Fibroblast of gingiva (primary cell): ENCODE data around the gene BOD1.
"Not testable (repeated sequence)": the region's sequence is repeated elsewhere in the genome, so short reads cannot be mapped to it uniquely, and the experiment has no call there.

Experiments used
- DNase-seq: peaks from one replicate; pipeline ENCODE4 v3.0.0-alpha.2; 2011; ENCODE audit warnings: low read depth

The BOD1 gene

DNA sequence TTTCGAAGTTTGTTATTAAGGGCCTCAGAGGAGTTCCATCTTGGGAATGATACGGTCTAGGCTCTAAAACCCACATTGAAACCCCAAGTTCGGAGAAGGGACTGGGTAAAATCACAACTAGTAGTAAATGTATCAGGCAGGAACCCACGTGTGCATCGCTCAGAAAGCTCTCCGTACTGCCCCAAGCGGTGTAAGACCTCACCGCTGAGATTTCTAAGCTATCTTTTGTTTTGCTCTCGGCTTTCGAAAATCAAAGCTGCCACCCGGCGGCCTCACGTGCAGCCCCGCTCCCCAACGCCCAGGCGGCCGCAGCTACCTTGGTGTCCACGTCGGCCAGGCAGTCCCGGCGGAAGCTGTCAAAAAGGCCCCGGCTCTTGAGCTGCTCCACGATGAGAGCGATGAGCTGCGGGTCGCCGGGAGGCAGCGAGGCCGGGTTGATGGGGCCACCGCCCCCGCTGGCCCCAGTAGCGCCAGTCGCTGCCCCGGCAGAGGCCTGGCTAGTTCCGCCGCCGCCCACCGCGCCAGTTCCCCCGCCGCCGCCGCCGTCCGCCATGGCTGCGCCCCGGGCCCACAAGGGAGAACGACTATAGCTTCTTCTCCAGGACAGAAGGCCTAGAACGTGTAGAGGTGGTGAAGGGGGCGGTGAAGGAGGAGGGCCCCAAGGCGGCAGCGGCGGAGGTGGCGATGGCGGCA, 420 bp downstream of the BOD1 start:
- peak; percentile 68 for DNase-seq

DNA sequence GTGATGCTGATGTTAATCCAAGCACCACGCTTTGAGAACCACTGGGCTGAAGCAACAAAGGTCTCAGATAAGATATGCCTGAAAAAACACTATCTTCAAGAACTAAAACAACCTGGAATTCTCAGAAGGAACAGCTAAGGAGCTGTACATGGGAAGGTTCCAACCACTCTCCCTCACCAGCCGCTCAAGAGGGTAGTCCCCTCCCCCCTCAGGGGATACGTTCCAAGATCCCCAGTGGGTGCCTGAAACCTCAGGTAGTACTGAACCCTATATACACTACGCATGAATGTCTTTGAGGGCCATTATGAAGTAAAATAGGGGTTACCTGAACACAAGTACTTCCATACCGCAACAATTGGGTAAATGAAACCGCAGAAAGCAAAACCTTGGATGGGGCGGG, 1.9 kb downstream of the BOD1 start:
- DNase-seq, result no peak

DNA sequence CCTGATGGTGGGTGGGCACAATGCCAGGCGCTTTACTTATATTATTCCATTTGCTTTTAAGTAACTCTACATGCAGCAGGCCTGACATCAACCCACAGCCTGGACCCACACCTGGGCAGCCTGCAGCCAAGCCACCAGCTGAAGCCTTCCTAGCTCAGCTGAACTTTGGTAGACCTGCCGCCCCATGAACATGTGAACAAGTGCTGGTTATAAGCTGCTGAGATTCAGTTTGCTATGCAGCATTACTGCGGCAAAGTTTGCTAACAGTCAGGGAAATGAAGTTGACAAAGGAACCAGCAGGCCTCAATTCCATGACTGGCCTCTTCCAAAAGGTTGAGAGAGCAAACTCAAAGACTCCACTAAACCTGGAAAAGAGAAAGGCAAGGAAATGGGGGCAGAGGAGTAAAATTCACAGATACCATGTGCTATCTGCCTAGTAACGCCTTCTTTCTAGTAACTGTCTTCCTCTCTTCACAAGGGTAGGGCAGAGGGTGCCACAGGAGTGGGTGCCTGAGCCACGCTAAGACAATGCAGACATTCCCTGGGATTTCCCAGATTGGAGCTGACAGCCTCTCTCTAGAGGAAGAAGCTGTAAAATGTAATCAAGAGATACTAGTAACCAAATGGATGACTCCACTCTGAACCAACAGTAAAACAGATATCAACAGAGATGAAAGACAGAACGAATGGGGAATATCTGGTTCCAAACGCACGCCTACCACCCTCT, 2.9 kb downstream of the BOD1 start:
- no peak for DNase-seq

DNA sequence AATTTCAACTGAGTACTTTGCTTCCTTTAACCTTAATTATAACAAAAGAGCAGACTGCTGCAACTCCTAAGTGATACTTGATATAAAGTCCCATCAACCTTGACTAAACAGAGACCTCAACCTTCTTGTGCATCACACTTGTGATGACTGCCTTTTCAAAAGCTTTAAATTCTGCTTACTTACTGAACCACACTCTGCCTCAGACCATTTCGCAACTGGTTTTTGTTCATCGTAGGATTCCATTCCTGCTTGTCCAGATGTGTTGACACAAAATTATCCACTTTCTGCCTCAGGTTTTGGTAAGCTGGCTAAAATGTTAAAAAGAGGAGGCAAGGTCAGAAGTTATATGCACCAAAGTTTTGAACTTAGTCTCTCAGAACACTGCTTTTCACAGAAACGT, 3.5 kb downstream of the BOD1 start:
- peak; percentile 64 for DNase-seq

DNA sequence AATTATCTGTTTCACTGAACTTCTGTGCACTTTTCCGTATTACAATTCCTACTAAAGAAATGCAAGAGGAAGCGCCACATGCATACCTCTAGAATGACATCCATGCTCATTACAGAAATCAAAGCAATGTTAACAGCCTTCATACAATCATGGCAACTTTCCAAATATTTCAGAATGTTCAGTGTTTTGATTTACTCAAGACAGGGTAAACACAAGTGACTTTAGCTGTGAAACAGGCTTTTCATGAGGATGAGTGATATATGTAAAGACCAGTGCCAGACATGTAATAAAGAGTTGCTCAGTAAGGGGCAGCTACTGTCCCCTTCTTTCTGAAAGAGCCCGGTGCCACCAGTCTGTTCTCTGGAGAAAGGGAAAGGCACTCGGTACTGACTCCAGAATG, 4.7 kb downstream of the BOD1 start:
- no peak for DNase-seq

DNA sequence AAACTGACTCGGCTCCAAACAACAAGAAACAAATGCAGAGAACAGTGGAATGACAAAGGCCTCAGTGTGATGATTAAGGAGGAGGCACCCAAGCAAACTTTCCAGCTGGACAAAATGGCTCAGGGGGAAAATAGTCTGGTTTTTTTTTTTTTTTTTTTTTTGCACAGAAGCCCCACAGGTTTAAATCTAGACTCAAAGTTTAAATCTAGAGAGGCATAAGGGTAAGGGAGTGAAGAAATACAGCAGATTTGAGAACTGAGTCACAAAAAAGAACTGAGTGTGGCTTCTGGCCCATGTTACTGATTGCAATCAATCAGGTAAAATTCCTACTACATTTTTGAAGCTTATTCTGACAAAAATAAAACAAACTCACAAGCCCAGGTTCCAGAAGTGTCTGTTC, 12.3 kb downstream of the BOD1 start:
- no peak for DNase-seq

DNA sequence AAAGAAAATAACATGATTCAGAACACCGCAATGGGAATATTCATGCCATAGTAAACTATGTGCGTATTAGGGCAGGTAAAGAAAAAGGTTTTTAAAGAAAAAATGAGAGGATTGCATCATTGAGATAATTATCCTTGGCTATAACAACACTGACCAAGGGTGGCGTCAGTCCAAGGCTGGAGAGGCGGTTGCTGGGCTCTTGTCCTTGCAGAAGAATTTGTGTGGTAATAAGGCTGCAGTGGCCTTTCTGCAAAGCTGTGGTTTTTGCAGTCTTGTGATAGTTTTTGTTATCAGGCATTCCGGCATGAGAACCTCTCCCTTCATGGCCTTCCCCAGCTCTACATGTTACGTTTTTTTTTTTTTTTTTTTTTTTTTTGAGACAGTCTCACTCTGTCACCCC, 14.0 kb downstream of the BOD1 start:
- peak; percentile 86 for DNase-seq

DNA sequence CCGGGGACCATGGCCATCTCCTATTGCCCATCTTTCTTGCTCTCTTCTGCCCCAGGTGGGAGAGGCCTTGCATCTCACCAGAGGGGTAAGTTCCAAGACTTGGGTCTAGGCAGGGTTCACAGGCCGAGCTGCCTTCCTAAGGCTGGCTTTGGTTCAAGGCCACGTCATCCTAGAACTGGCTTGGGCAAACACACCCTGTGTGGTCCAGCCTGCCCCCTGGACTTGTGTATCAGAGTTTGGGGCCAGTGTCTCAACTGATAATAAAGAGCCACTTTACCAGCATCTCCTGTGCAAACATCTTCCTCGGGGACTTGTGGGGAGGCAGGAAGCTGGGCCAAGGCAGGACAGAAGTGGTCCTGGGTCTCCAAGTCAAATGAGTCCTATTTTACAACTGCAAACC, 17.8 kb downstream of the BOD1 start:
- DNase-seq, result peak; percentile 28

DNA sequence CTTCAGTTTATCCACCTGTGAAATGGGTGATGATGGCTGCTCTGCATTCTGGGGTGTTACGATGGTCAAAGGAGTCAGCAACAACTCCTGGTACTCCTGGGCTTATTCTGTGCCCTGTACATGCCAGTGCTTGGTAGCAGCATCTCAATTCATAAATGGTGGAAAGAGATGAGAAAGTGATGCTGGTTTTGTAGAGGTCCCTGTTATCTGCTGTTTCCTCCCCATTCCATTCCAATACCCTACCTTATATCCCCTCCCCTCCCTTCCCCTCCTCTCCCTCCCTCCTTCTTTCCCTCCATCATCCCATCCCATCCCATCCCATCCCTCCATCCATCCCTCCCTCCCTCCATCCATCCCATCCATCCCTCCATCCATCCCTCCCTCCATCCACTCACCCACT, 19.1 kb downstream of the BOD1 start:
- no peak for DNase-seq

DNA sequence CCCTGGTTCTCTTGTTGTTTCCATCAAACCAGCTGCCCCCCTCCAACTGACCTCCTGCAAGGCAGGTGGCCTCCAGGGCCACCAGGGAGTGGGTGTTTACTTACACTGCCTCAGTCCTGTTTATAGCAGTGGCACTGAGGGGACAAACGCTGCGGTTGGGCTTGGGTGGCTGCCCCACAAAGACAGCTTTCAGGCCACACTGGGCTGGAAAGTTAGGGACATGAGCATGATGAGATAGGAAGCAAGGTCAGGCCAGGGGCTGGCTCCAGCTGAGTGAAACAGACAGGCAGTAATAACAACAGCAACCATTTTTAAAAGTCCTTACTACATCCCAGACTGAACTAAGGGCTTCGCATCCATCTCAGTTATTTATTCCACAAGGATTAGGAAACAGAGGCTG, 20.6 kb downstream of the BOD1 start:
- DNase-seq, result no peak

DNA sequence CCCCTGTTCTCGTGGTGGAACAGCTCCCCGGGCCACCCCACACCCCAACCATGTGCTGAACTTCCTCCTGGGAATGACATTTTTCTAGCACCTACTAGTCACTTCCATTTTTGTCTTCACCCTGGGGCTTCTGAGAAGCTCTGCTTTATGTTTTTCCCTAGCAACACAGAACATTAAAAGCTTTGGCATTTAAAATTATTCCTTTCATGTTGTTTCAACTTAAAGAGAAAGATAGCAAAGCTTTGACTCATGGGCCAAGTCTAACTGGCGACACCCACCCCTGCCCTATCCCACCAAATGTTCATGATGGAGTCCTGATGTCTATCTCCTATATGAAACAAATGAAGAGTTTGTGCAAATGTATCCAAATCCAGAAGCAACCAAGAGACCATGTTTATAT, 22.4 kb downstream of the BOD1 start:
- DNase-seq, result no peak

DNA sequence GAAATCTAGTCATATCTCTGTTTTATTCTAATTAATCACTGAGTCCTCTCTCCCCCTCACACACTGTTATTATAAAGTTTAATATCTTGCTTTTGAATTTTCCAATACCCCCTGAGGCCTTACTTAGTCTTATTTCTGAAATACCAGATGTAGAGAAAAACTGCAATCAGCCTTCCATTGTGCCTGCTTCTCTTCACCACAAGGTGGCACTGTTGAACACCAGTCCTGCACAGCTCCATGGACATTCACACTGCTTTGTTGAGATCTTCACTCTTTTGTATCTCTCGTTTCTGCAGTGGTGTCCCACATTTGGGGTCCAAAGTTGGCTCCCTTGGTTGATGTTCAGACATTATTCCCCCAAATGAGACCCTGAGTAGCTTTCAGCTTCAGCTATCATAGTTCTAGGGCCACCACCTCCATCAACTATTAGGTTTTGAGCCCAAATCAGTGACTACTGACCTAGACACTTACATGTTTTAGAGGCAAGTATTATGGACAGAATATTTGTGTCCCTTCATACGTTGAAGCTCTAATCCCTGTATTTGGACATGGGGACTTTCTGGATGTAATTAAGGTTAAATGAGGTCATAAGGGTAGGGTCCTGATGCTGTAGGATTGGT, 24.3 kb downstream of the BOD1 start:
- no peak for DNase-seq

DNA sequence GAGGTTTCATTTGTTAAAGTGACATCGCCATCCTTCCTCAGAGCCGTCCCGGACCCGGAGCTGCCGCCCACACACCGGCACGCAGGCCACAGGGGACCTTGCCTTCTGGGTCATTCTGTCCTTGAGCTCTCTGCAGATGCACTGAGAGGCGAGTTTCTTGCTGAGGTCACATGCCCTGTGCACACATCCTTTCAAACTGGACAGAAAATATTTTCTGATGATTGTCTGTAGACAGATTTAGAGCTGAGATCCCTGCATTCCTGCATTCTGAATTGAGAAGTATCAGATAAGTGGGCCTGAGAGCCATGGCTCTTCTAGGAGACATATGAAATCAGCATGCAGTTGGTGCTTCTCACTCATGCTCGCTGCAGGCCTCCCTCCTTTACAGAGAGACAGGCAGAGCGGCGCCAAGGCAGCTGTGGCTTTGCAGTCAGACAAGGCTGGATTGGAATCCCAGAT, 25.4 kb downstream of the BOD1 start:
- no peak for DNase-seq

DNA sequence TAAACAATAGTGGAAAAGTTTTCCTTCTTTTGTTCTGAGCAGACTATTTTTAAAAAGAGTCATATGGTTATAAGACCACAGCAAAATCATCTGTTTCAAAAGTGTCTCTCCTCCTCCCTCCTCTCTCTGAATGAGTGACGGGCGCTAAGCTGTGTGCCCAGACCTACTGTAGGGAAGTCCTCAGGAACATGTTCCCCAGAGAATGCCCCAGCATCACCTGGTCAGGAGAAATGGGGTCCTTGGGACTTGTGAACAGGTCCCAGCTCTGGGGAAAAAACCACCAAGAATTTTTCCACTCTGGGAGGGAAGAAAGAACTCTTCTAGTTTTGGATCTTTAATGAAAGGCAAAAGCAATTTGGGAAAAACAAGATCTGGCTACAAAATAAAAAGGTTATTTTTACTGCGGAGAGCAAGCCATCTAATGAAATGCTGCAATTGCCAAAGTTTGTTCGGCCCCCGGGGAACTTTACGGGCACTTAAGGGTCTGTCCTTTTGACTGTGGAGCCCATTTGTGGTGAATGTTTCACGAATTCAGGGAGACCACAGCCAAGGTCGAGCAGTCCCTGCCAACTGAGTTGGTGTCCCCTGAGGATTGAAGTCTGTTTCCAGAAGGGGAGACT, 25.9 kb downstream of the BOD1 start:
- no peak for DNase-seq

DNA sequence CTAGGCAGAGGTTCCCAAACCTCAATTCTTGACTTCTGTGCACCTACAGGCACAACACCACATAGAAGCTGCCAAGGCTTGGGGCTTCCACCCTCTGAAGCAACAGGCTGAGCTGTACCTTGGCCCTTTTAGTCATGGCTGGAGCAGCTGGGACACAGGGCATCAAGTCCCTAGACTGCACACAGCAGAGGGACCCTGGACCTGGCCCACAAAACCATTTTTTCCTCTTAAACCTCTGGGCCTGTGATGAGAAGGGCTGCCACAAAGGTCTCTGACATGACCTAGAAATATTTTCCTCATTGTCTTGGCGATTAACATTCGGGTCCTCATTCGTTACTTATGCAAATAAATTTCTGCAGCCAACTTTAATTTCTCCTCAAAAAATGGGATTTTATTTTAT, 30.3 kb downstream of the BOD1 start:
- not testable (repeated sequence) for DNase-seq

DNA sequence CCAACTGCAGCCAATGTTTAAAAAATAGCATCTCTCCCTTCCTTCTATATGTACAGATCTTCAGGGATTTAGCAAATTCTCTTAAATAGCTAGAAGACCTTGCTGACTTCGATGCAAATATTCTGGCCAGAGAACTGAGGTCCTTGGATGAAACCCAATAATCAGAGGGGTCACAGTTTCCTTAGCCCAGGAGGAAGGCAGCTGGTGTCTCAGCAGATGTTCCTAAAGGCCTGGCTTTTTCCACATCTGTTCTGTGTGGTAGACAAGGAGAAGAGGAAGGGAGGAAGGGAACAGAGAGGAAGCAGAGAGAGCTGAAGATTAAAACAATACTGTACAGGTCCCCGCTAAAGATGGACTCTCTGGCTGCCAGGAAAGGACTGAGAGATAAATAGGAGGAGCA, 33.1 kb downstream of the BOD1 start:
- no peak for DNase-seq

DNA sequence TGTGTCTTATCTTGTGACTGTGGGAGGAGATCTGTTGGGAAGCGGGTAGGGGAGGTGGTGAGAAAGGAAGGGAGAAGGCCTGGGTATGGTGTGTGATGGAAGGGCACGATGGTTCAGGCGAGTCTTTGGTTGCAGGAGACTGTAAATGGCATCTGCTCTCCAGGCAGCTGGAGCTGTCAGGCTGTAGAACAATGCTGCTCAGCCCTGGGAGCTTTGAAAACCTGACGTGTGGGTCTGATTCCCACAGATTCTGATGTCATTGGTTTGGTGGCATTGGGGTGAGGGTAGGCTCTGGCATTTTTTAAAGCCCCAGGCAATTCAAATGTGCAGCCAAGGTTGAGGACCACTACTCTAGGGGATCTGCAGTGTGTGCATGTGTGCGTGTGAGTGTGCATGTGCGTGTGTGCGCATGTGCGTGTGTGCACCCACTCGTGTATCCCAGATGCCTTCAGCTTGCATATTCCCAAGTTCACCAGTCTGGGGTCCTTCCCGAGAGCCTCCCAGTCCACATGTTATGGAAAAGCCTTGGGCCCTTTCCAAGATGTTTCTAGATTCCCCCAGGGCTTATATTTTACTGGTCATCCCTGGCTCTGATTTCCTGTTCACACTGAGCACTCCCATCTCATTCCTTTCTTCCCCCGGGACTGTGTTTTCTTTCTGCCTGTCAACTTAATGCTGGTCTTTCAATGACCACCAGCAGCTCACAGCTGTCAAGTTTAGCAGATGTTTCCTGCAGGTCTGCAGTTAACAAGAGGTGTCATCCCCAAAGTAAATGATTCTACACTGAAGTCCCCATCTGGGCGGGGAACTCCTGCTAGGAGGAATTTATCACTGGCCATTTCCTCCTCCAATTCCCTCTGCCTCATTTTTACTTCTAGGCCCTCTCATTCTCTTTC, 34.0 kb downstream of the BOD1 start:
- DNase-seq, result peak; percentile 42

DNA sequence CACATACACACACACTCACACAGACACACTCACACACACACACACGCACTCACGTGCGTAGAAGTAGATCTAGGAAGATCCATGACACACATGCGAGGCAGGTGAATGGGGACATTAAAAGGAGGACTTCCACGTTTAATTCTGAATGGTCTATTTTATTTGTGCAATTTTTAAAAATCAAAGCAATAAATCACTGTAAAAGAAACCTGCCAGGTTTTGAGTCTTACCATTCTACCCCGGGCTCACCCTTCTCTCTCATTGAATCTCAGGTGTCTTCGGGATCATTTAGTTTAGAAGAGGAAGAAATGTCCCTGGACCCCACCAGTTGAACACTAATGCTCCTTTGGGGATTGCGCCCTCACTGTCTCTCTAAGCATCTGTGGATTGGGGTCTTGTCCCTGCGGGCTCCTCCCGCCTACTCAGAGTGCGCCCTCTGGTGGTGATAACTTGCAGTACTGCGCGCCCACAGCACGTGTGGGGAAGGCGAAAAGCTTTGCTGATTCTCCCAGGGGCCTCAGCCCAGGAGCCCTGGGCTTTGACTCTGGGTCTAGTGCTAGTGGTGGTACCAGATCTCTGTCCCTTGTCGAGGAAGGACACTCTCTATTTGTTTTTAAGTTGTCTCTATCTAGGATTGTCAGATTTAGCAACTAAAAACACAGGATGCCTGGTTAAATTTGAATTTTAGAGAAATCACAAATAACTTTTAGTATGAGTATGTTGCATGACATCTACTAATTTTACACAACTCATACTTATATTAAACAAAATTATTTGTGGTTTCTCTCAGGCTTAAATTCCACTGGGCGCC, 34.8 kb downstream of the BOD1 start:
- no peak for DNase-seq

DNA sequence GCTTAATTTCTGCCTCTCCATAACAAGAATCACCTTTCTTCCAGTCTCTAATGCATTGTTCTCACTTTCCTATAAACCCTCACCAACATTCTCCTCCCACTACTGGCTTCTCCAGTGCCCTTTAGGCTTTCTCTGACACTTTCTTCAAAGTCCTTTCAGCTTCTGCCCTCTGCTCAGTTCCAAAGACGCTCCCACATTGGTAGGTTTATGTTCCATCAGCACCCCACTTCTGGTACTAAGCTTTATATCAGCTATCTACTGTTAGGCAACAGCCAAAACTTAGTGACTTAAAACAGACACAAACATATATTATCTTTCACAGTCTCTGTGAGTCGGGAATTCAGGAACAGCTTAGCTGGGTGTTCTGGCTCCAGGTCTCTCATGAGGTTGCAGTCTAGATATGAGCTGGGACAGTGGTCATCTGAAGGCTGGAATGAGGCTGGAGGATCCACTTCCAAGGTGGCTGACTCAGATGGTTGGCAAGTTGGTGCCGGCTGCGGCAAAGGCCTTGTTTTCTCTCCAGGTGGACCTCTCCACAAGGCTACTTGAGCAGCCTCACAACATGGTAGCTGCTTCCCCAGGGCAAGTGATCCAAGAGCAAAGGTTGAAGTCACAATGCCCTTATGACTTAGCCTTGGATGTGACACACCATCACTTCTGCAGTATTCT, 37.4 kb downstream of the BOD1 start:
- DNase-seq, result no peak

DNA sequence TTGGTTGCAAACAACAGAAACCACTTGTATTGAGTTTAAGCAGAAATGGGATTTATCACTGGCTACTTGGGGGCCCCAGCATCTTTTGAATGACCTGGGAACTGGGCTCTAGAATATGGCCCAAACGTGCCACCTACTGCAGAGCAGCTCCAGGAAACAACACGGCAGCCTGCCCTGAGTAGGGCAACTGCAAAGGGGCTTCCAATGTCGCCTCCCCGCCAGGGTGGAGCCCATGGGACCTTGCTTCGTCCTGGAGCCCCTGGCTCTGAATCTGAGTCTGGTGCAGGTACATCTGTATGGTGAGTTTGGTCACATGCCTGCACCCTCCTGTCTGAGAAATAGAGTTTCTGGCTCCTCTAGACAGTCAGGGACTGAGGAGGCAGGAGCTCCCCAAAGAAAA, 38.6 kb downstream of the BOD1 start:
- DNase-seq, result no peak

DNA sequence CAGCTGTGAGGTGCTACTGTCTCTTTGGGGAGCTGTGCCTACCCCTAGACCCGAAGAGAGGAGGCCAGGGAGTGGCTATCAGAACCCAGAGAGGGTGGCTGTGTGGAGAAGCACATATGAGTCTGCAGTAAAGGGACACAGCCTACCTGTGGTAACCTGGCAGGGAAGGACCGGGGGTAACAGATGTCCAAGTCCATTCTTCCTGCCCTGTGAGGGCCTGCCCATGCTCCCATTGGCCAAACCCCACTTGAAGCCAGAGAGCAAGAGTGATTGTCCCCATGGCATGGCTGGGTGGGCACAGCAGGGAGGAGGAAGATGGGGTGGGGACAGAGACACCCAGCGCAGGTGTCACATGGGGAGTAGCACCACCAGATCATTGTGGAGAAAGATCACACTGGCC, 39.3 kb downstream of the BOD1 start:
- no peak for DNase-seq
